ENCODE data around the gene CSNK2A3.

DNA sequence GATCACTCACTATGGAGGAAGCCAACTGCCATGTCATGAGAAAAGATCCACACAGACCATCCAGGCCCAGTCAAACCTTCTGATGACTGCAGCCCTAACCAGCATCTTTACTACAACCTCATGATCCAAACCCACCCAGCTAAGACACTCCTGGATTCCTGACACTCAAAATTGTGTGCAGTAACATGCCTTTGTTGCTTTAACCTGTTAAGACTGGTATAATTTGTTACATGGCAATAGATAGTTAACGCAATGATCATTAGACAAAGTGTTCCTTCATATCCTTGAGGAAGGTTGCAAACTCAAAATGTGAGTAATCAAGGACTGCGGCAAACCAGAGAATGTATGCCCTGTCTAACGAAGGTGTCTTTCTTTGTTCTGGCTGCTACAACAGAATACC lies 47.1 kb upstream of the CSNK2A3 start:
- TF ChIP-seq POLR2AphosphoS5 (IDR thresholded peaks at IDR 0.05; ENCODE audit: low read depth, low read length) (no peak), POLR2A (IDR thresholded peaks at IDR 0.05; ENCODE audit: low read depth, low read length) (no peak)

Measured in GM12892 (cell line).